Central memory CD8-positive, alpha-beta T cell (primary cell): ENCODE results near the gene SLC27A2.
A peak's percentile ranks its signal among the peaks of the same experiment; 100 is the strongest.

Source experiments
- ATAC-seq: fragments of 150-1000 bp; cut with Tn5 transposase; replicated peaks from 2 replicates; pipeline ENCODE4 v1.10.0; 2022; ENCODE audit warnings: mild to moderate bottlenecking, moderate FRiP score, moderate number of reproducible peaks; ENCODE audit not compliant: poor library complexity, severe bottlenecking; ENCODE audit errors: extremely low read depth
- DNase-seq, 2 donors: peaks; one replicate each; pipeline ENCODE4 v3.0.0; 2021; ENCODE audit warnings: low spot score in 2 of 2
- H3K27ac Mint-ChIP-seq: one replicate; pipeline ENCODE4 v1.8.0; 2022; ENCODE audit warnings: low read depth, mild to moderate bottlenecking, moderate library complexity, mixed read lengths
- H3K27me3 Mint-ChIP-seq: one replicate; pipeline ENCODE4 v1.8.0; 2022; ENCODE audit warnings: mixed read lengths
- H3K36me3 Mint-ChIP-seq: one replicate; pipeline ENCODE4 v1.8.0; 2022; ENCODE audit warnings: mild to moderate bottlenecking, moderate library complexity, mixed read lengths; ENCODE audit not compliant: insufficient read depth
- H3K4me1 Mint-ChIP-seq: one replicate; pipeline ENCODE4 v1.8.0; 2022; ENCODE audit warnings: mixed read lengths
- H3K4me3 Mint-ChIP-seq: one replicate; pipeline ENCODE4 v1.8.0; 2022; ENCODE audit warnings: mild to moderate bottlenecking, moderate library complexity, mixed read lengths
- H3K9me3 Mint-ChIP-seq: one replicate; pipeline ENCODE4 v1.8.0; 2022; ENCODE audit warnings: mixed read lengths

Gene SLC27A2

DNA sequence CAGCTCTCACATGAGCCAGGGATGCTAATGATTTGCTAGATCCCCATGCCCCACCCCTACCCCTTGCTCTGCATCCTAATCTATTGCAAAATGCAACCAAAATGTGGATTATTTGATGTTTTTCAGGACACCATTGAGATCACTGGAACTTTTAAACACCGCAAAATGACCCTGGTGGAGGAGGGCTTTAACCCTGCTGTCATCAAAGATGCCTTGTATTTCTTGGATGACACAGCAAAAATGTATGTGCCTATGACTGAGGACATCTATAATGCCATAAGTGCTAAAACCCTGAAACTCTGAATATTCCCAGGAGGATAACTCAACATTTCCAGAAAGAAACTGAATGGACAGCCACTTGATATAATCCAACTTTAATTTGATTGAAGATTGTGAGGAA, 53.8 kb downstream of the SLC27A2 start:
- ATAC-seq: no peak
- no peak overlapping the region for H3K4me3 Mint-ChIP-seq

DNA sequence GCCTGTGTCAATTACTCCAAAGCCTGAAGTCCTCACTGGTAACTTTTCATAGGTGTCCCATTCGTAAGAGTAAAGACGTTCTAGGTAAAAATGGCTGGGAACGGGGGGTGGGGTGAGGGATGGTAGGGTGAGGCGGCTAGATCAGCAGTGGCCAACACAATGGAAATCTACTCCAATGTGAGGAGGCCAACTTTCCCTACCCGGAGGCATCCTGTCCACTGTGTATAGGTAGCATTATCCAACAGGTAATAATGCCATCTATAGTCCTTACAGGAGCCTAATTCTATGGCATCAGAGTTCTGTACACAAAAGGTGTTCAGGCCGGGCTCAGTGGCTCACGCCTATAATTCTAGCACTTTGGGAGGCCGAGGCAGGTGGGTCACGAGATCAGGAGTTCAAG, 54.4 kb downstream of the SLC27A2 start:
- no peak for ATAC-seq
- peaks cover 4% of the 10 kb centered on the region for H3K36me3 Mint-ChIP-seq

More for the DNA sequence above, 53.8 kb downstream of the SLC27A2 start:
- no peak for DNase-seq
- peaks cover 4% of the 10 kb centered on the region for H3K36me3 Mint-ChIP-seq
- H3K27ac Mint-ChIP-seq: no peak overlapping the region
- no peaks in the 10 kb centered on the region for H3K4me1 Mint-ChIP-seq
- H3K27me3 Mint-ChIP-seq: no peaks in the 10 kb centered on the region
- H3K9me3 Mint-ChIP-seq: no peaks in the 10 kb centered on the region

DNA sequence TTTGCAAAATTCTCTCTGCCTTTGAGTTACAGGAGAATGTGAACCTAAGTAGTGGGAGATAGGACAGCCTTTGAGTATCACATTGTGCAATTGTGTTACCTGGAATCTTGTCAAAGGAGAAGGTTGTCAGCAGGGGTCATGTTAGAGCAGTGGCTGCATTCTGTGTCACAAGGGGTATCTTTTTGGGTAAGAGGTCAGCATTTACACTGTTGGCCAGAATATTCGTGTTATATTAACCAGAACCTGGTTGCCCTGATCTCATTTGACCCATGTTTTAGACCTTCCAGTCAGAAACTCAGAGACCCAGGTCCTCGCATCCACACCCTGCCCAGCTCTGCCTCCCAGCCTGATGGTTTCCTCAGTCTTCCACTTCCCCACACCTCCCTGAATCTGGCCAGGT, 56.3 kb downstream of the SLC27A2 start:
- ATAC-seq (no peak), DNase-seq (no peak)
- Mint-ChIP-seq H3K4me1 (no peaks in the 10 kb centered on the region), H3K9me3 (no peaks in the 10 kb centered on the region), H3K27ac (no peak overlapping the region), H3K36me3 (peaks cover 4% of the 10 kb centered on the region), H3K27me3 (no peaks in the 10 kb centered on the region), H3K4me3 (no peak overlapping the region)

More for the DNA sequence above, 54.4 kb downstream of the SLC27A2 start:
- no peak overlapping the region for H3K27ac Mint-ChIP-seq
- DNase-seq: no peak
- H3K27me3 Mint-ChIP-seq: no peaks in the 10 kb centered on the region
- H3K4me1 Mint-ChIP-seq: no peaks in the 10 kb centered on the region
- H3K9me3 Mint-ChIP-seq: no peaks in the 10 kb centered on the region
- no peak overlapping the region for H3K4me3 Mint-ChIP-seq

DNA sequence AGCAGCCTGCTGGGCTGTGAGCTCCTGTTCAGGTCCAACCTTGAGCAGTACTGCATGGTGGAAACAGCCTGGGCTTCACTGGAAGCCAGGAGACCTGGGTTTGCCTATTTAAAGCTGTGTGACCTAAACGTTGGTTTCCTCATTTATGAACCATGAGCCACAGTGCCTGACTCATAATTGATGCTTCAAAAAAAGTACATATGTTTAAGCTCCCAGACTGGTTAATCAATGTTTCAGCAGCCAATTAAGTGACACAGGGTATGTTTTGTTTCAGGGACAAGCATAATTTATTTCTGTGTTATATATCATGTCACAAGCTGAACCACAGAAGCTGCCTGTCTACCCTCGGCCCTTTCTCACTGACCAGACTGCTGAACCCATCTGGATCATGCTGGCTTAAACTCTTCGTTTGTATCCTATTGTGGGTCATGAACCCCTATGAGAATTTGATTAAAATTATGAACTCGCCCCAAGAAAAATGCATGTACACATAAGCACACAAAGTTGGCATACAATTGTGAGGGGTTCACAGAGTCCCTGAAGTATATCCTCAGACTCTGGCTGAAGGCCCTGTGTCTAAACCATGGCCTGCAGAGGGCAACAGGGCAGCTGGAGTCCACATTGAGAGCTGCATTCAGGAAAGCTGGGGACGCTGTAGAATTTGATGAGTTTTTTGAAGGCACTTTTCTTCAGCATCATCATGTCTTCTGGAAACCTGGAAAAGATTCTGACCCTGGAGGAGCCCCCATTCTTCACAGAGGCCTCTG, 59.9 kb downstream of the SLC27A2 start:
- H3K27me3 Mint-ChIP-seq: no peaks in the 10 kb centered on the region
- ATAC-seq: no peak
- no peak overlapping the region for H3K4me3 Mint-ChIP-seq
- H3K36me3 Mint-ChIP-seq: no peaks in the 10 kb centered on the region
- no peak overlapping the region for H3K27ac Mint-ChIP-seq
- H3K9me3 Mint-ChIP-seq: no peaks in the 10 kb centered on the region
- H3K4me1 Mint-ChIP-seq: no peaks in the 10 kb centered on the region
- DNase-seq: no peak

DNA sequence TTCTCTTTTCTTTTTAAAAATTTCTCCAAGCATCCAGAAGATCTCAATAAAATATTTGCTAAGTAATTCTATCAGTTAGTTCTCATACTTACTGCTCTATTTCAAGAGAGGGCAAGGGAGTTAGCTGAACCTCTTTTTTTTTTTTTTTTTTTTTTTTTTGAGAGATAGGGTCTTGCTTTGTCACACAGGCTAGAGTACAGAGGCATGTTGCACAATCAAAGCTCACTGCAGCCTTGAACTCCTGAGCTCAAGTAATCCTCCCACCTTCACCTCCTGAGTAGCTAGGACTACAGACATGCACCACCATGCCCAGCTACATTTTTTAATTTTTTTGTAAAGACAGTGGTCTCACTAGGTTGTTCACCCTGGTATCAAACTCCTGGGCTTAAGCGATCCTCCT, 62.2 kb downstream of the SLC27A2 start:
- Mint-ChIP-seq H3K36me3 (peaks cover 3% of the 10 kb centered on the region), H3K27ac (no peak overlapping the region), H3K9me3 (no peaks in the 10 kb centered on the region), H3K27me3 (no peaks in the 10 kb centered on the region), H3K4me1 (peaks cover 18% of the 10 kb centered on the region), H3K4me3 (no peak overlapping the region)
- DNase-seq (no peak), ATAC-seq (no peak)

DNA sequence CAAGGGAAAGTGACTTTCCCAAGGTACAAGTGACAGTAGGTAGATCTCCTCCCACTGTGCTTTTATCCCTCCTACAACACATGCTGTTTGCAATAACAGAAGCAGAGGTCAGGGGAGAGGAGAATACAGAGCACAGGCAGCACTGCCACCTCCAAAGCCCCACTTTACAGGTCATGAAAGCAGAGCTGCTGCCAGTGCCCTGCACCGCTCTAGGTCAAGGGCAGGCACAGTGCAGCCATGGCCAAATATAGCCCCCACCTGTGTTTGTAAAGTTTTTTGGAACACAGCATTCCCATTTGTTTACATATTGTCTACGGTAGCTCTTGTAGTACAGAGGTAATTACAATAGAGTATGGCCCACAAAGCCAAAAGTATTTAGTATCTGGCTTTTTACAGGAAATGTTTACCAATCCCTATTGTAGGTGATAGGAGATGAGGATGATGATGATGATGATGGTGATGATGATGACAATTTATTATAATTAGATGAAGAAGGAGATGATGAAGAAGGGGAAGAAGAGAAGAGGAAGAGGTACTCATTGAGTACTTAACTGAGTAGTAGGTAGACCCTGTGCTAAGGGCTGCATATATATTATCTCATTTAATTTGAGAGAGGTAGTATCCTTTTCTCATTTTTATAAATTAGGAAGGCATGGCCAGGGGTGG, 63.1 kb downstream of the SLC27A2 start:
- H3K9me3 Mint-ChIP-seq: no peaks in the 10 kb centered on the region
- no peak overlapping the region for H3K27ac Mint-ChIP-seq
- peaks cover 22% of the 10 kb centered on the region for H3K4me1 Mint-ChIP-seq
- ATAC-seq (no peak), DNase-seq (no peak)
- H3K4me3 Mint-ChIP-seq: no peak overlapping the region
- no peaks in the 10 kb centered on the region for H3K27me3 Mint-ChIP-seq
- peaks cover 3% of the 10 kb centered on the region for H3K36me3 Mint-ChIP-seq

DNA sequence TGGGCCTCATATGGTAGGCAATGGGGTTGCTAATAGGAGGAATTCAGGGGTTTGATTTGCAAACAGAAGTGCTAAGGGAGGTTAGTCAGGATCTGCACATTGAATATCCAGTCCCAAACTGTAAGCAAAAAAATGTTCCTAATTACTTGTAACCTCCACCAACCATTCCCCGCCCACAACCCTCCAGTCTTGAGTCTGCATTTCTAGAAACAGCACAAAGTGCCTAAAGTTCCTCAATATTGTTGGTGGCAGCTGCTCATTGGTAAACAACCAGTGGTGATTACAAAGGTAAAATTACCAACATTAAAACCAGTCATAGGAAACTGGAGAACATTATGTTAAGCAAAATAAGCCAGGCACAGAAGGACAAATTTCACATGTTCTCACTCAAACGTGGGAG, 64.6 kb downstream of the SLC27A2 start:
- no peak for DNase-seq
- no peak overlapping the region for H3K4me3 Mint-ChIP-seq
- peaks cover 5% of the 10 kb centered on the region for H3K36me3 Mint-ChIP-seq
- no peaks in the 10 kb centered on the region for H3K27me3 Mint-ChIP-seq
- H3K27ac Mint-ChIP-seq: peak overlapping the region; percentile 96
- H3K4me1 Mint-ChIP-seq: peaks cover 22% of the 10 kb centered on the region
- ATAC-seq: no peak
- no peaks in the 10 kb centered on the region for H3K9me3 Mint-ChIP-seq

DNA sequence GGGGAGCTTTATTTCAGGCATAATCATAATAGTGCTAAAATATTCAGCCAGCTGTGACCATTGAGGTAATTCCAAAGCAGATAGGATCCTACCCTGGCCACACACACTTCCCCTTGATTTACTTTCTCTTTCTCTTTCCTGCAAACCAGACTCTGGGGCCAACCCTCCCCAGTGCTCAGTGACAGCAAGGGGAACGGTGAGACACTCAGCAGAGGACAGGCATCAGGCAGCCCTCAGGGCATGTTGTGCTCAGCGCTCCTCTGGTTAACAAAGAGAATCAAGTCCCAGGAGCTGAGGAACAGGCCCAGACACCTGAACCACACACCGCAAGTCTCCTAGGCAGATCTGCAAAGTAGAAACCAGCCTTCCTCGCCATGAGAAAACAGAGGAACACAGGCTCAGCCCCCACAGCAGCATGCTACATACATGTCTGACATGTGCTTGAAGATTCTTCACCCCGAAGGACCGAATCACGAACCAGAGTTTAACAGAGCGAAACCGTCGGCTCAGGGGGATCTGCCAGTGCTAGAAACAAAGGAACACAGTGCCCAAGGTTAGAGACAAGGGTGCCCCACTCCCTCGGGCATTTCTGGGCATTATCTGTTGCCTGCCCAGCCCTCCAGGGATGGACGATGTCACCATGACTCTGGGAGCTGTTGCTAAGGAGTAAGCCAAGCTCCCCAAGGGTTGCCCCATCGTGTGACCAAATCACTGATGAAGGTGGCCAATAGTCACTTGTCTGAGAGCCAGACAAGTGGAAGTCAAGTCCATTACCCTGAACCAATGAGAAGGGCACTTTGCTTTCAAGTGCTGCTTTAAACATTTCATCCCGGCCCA, 66.0 kb downstream of the SLC27A2 start:
- H3K36me3 Mint-ChIP-seq: peaks cover 5% of the 10 kb centered on the region
- DNase-seq (peak; percentile 25 to 44), ATAC-seq (peak; percentile 99)
- H3K27me3 Mint-ChIP-seq: no peaks in the 10 kb centered on the region
- H3K4me1 Mint-ChIP-seq: peaks cover 22% of the 10 kb centered on the region
- H3K27ac Mint-ChIP-seq: peak overlapping the region; percentile 96
- peak overlapping the region; percentile 72 for H3K4me3 Mint-ChIP-seq
- no peaks in the 10 kb centered on the region for H3K9me3 Mint-ChIP-seq

DNA sequence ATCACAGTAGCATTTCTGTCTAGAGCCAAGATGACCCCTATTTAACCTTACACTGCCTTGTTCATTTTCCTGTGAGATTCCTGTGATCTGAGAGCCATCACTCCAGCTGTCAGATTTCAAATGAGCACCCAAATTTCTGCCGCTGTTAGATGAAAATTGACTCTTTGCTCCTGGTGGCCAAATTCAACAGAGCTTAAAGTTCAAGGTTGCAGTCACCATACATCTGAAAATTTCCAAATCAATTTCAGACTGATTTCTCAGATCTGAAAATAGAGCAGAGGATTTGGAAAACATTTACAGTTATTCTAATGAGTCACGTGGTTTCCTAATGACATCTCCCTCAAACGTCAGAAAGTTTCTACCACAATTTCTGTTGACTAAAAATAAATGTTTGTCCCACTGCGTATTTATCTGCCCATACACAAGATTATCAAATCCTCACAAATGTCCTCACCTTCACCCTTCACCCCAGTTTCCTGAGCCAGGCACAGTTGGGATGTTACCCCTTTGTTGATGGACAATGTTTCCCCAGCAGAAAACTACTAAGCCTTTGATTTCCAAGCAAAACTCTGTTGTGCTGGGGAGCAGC, 67.1 kb downstream of the SLC27A2 start:
- Mint-ChIP-seq H3K9me3 (no peaks in the 10 kb centered on the region), H3K27me3 (no peaks in the 10 kb centered on the region), H3K4me1 (peaks cover 22% of the 10 kb centered on the region), H3K27ac (peak overlapping the region; percentile 96), H3K36me3 (peaks cover 5% of the 10 kb centered on the region), H3K4me3 (peak overlapping the region; percentile 32)
- ATAC-seq (no peak), DNase-seq (no peak)

DNA sequence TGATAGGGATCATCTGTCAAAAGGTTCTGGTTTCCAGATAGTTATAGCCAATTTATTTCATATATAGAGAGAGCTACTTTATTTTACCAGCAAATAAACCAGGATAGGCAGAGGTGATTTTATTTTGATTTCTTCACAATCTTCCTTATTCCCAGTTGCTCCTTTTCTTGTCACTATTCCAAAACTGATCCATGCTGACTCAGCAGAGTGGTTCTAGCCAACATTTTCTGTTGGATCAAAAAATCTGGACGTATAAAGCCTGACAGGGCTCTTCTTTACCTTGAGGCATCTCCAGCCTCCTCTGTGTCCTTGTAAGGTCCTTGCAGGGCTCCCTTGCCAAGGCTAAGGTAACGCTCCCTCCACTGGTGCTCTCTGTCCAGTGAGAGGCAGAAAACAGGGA, 67.7 kb downstream of the SLC27A2 start:
- ATAC-seq (no peak), DNase-seq (no peak)
- Mint-ChIP-seq H3K9me3 (no peaks in the 10 kb centered on the region), H3K4me1 (peaks cover 22% of the 10 kb centered on the region), H3K27ac (peak overlapping the region; percentile 49), H3K4me3 (no peak overlapping the region), H3K36me3 (peaks cover 5% of the 10 kb centered on the region), H3K27me3 (no peaks in the 10 kb centered on the region)

DNA sequence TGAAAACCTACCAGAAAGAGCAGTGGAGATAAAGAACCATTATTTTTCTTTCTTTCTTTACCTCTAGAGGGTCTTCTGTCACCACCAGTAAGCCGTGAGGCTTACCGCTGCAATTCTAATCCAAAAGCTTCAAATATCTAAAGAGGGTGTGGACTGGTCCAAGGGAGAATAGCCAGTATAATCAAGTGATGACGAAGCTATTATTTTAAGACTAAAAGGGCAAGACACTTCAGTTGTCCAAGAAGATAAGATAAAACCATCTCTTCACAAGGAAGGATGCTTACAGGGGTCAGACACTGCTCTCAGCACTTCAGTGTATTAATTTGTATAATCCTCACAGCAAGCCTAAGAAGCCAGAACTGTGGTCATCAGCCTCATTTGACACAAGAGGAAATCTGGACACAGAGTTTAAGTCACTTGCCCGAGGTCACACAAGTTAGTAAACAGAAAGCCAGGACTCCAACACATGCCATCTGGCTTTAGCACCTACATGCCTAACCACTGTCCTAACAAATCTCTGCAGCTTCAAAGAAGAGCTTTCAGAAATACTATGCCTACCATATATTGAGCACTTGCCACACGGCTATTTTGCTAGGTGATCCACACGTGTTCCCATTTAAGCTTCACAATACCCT, 68.9 kb downstream of the SLC27A2 start:
- Mint-ChIP-seq H3K36me3 (peaks cover 5% of the 10 kb centered on the region), H3K4me3 (no peak overlapping the region), H3K9me3 (no peaks in the 10 kb centered on the region), H3K4me1 (peaks cover 22% of the 10 kb centered on the region), H3K27me3 (no peaks in the 10 kb centered on the region), H3K27ac (no peak overlapping the region)
- ATAC-seq: no peak
- DNase-seq: no peak

DNA sequence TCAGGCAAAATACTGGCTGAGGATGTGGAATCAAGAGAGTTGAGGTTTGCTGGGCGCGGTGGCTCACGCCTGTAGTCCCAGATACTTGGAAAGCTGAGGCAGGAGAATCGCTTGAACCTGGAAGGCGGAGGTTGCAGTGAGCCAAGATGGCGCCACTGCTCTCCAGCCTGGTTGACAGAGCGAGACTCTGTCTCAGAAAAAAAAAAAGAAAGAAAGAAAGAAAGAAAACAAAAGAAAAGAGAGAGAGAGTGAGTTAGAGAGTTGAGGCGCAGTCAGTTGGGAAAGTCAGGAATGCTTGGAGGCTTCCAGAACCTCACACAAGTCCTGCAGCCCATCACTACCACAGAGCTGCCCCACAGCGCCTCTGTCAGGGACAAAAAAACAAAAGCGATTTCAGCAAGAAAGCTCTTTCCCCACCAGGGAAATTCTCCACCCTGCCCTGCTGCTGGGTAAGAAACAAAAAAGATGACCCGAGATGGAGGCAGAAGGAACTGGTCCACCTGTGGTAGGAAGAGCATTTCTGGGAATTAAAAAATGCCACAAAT, 69.7 kb downstream of the SLC27A2 start:
- Mint-ChIP-seq H3K4me1 (peaks cover 22% of the 10 kb centered on the region), H3K9me3 (no peaks in the 10 kb centered on the region), H3K27me3 (no peaks in the 10 kb centered on the region), H3K27ac (no peak overlapping the region), H3K4me3 (no peak overlapping the region), H3K36me3 (peaks cover 5% of the 10 kb centered on the region)
- ATAC-seq: no peak
- DNase-seq: no peak
